Nephron (organoid): Measurements from ENCODE around the gene KIZ.

Experiments
- H3K27ac Mint-ChIP-seq, 3 experiments: 2 replicates each; pipeline ENCODE4 v1.8.0; 2020; ENCODE audit warnings: mixed read lengths in 3 of 3, mild to moderate bottlenecking in 2 of 3, moderate library complexity in 1 of 3
- H3K27me3 Mint-ChIP-seq: 2 replicates; pipeline ENCODE4 v1.8.0; 2021; ENCODE audit warnings: low read depth, mild to moderate bottlenecking, moderate library complexity, mixed read lengths
- H3K36me3 Mint-ChIP-seq: 2 replicates; pipeline ENCODE4 v1.8.0; 2020; ENCODE audit warnings: low read depth, mixed read lengths
- H3K4me1 Mint-ChIP-seq: 2 replicates; pipeline ENCODE4 v1.8.0; 2020; ENCODE audit warnings: mixed read lengths
- H3K4me3 Mint-ChIP-seq, 3 experiments: 2 replicates each; pipeline ENCODE4 v1.8.0; 2020; ENCODE audit warnings: mild to moderate bottlenecking in 3 of 3, mixed read lengths in 3 of 3, moderate library complexity in 2 of 3
- H3K9me3 Mint-ChIP-seq: 2 replicates; pipeline ENCODE4 v1.8.0; 2020; ENCODE audit warnings: mixed read lengths
- CTCF ChIP-seq, 3 experiments: fragments of 200-600 bp; sonication (generic); IDR thresholded peaks; one replicate each; pipeline ENCODE4 v1.5.0; 2021; ENCODE audit warnings: antibody characterized with exemption in 3 of 3; ENCODE audit not compliant: unreplicated experiment in 3 of 3

The KIZ gene

GRCh38 chr20:21118138-21118537, 7.7 kb upstream of the KIZ start:
- no peak overlapping the region for H3K27ac Mint-ChIP-seq
- H3K4me3 Mint-ChIP-seq, result no peak overlapping the region
- H3K27me3 Mint-ChIP-seq, result peaks cover 43% of the 10 kb centered on the region
- H3K36me3 Mint-ChIP-seq, result no peaks in the 10 kb centered on the region
- H3K4me1 Mint-ChIP-seq, result no peaks in the 10 kb centered on the region
- no peak for TF ChIP-seq CTCF (IDR thresholded peaks at IDR 0.05; ENCODE audit: unreplicated experiment in 3 of 3)
- peaks cover 4% of the 10 kb centered on the region for H3K9me3 Mint-ChIP-seq

- Mint-ChIP-seq H3K36me3 (no peaks in the 10 kb centered on the region), H3K27ac (no peak overlapping the region), H3K4me3 (no peak overlapping the region), H3K4me1 (no peaks in the 10 kb centered on the region), H3K27me3 (peaks cover 37% of the 10 kb centered on the region), H3K9me3 (peaks cover 4% of the 10 kb centered on the region)
- no peak for TF ChIP-seq CTCF (IDR thresholded peaks at IDR 0.05; ENCODE audit: unreplicated experiment in 3 of 3)
These were observed 7.1 kb upstream of the KIZ start for GRCh38 chr20:21118782-21119181.

- peaks cover 9% of the 10 kb centered on the region for H3K27me3 Mint-ChIP-seq
- no peaks in the 10 kb centered on the region for H3K36me3 Mint-ChIP-seq
- H3K27ac Mint-ChIP-seq, result no peak overlapping the region
- H3K9me3 Mint-ChIP-seq, result peaks cover 4% of the 10 kb centered on the region
- H3K4me3 Mint-ChIP-seq, result peak overlapping the region; percentile 50 to 64 (median 58)
- peaks cover 17% of the 10 kb centered on the region for H3K4me1 Mint-ChIP-seq
- TF ChIP-seq CTCF (IDR thresholded peaks at IDR 0.05; ENCODE audit: unreplicated experiment in 3 of 3), result no peak
These were observed 1.7 kb upstream of the KIZ start for GRCh38 chr20:21124190-21124589.

- H3K4me3 Mint-ChIP-seq, result peak overlapping the region; percentile 89 to 96 (median 94)
- no peak for TF ChIP-seq CTCF (IDR thresholded peaks at IDR 0.05; ENCODE audit: unreplicated experiment in 3 of 3)
These were observed 622 bp upstream of the KIZ start for GRCh38 chr20:21125072-21125848.

GRCh38 chr20:21126581-21126870, 644 bp downstream of the KIZ start:
- peaks cover 17% of the 10 kb centered on the region for H3K4me1 Mint-ChIP-seq

More at GRCh38 chr20:21125072-21125848, 622 bp upstream of the KIZ start:
- Mint-ChIP-seq H3K9me3 (peaks cover 4% of the 10 kb centered on the region), H3K4me1 (peaks cover 17% of the 10 kb centered on the region), H3K36me3 (no peaks in the 10 kb centered on the region), H3K27me3 (peaks cover 8% of the 10 kb centered on the region), H3K27ac (peak overlapping the region; percentile 45 to 75 (median 69))

More at GRCh38 chr20:21126581-21126870, 644 bp downstream of the KIZ start:
- Mint-ChIP-seq H3K9me3 (no peaks in the 10 kb centered on the region), H3K4me3 (peak overlapping the region; percentile 89 to 96 (median 94)), H3K27ac (peak overlapping the region; percentile 67 to 88 (median 80)), H3K27me3 (peaks cover 4% of the 10 kb centered on the region), H3K36me3 (peaks cover 2% of the 10 kb centered on the region)
- no peak for TF ChIP-seq CTCF (IDR thresholded peaks at IDR 0.05; ENCODE audit: unreplicated experiment in 3 of 3)
